ENCODE measurements around the gene CDCA4. TPM values are rescaled to one million over a fixed set of nuclear protein-coding genes. Genes with fewer than 3 reads are reported as not detected.
"Not testable (repeated sequence)": the region's sequence is repeated elsewhere in the genome, so short reads cannot be mapped to it uniquely, and the experiment has no call there.

The CDCA4 gene
- polyA plus RNA-seq, 1 donor from 2014 or later = 5.4 TPM

DNA sequence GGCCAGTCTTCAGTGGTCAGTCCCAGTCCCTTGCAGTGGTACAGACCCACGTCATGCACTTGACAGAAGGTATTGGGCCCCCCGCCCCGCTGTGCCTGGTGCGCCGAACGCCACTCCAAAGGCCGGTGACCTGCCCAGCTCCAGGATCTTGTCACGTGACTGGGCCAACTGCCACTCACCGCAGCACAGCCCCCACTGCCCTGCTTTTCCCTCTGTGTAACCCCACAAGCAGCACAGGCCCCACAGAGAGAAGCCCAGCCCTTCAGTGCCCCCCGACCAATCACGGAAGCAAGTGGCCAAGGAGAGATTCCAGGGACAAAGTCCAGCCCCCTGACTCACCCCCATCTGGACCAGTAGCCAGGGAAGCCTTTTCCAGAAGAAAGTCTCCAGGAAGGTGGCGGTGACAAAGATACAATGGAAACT lies 43.8 kb upstream of the CDCA4 start:
- Histone ChIP-seq H3K27ac (ENCODE audit: low read length) (no peak overlapping the region), H3K4me2 (ENCODE audit: low read length) (no peak overlapping the region), H3K27me3 (ENCODE audit: insufficient read depth, low read depth, low read length) (no peaks in the 10 kb centered on the region), H3K4me3 (ENCODE audit: low read length) (no peak overlapping the region), H3K9ac (ENCODE audit: low read length) (no peak overlapping the region), H4K20me1 (ENCODE audit: insufficient read depth) (no peaks in the 10 kb centered on the region), H3K79me2 (replicated peaks; ENCODE audit: insufficient read depth, low read length) (no peaks in the 10 kb centered on the region), H3F3A (ENCODE audit: insufficient read depth, low read length, poor library complexity, severe bottlenecking) (no peaks in the 10 kb centered on the region), H3K9me3 (ENCODE audit: low read length) (no peaks in the 10 kb centered on the region), H2AFZ (ENCODE audit: low read depth, low read length) (no peak overlapping the region), H3K36me3 (ENCODE audit: insufficient read depth, low read length) (no peaks in the 10 kb centered on the region), H3K9me2 (ENCODE audit: insufficient read depth, low read length) (no peaks in the 10 kb centered on the region)
- TF ChIP-seq MXI1 (conservative IDR thresholded peaks at IDR 0.05; ENCODE audit: poor library complexity, severe bottlenecking) (no peak), SMC3 (conservative IDR thresholded peaks at IDR 0.05; ENCODE audit: poor library complexity) (no peak), TAF1 (IDR thresholded peaks at IDR 0.05; ENCODE audit: low read depth) (no peak), POLR2AphosphoS5 (IDR thresholded peaks at IDR 0.05) (no peak), EZH2 (IDR thresholded peaks at IDR 0.05; ENCODE audit: borderline replicate concordance, insufficient read depth, low read length, poor library complexity, severe bottlenecking) (no peak), CTCF (IDR thresholded peaks at IDR 0.05; ENCODE audit: poor library complexity, severe bottlenecking) (no peak), EP300 (conservative IDR thresholded peaks at IDR 0.05; ENCODE audit: poor library complexity, severe bottlenecking) (no peak), RAD21 (conservative IDR thresholded peaks at IDR 0.05) (no peak)
- TF ChIP-seq, protein P1, sequence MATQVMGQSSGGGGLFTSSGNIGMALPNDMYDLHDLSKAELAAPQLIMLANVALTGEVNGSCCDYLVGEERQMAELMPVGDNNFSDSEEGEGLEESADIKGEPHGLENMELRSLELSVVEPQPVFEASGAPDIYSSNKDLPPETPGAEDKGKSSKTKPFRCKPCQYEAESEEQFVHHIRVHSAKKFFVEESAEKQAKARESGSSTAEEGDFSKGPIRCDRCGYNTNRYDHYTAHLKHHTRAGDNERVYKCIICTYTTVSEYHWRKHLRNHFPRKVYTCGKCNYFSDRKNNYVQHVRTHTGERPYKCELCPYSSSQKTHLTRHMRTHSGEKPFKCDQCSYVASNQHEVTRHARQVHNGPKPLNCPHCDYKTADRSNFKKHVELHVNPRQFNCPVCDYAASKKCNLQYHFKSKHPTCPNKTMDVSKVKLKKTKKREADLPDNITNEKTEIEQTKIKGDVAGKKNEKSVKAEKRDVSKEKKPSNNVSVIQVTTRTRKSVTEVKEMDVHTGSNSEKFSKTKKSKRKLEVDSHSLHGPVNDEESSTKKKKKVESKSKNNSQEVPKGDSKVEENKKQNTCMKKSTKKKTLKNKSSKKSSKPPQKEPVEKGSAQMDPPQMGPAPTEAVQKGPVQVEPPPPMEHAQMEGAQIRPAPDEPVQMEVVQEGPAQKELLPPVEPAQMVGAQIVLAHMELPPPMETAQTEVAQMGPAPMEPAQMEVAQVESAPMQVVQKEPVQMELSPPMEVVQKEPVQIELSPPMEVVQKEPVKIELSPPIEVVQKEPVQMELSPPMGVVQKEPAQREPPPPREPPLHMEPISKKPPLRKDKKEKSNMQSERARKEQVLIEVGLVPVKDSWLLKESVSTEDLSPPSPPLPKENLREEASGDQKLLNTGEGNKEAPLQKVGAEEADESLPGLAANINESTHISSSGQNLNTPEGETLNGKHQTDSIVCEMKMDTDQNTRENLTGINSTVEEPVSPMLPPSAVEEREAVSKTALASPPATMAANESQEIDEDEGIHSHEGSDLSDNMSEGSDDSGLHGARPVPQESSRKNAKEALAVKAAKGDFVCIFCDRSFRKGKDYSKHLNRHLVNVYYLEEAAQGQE (IDR thresholded peaks at IDR 0.05; ENCODE audit: borderline replicate concordance) = no peak

GRCh38 chr14:105064001-105064400 lies 43.1 kb upstream of the CDCA4 start:
- Histone ChIP-seq H3K9me2 (ENCODE audit: insufficient read depth, low read length) (no peaks in the 10 kb centered on the region), H3F3A (ENCODE audit: insufficient read depth, low read length, poor library complexity, severe bottlenecking) (no peaks in the 10 kb centered on the region), H3K9me3 (ENCODE audit: low read length) (no peaks in the 10 kb centered on the region), H3K4me3 (ENCODE audit: low read length) (no peak overlapping the region), H4K20me1 (ENCODE audit: insufficient read depth) (no peaks in the 10 kb centered on the region), H3K36me3 (ENCODE audit: insufficient read depth, low read length) (no peaks in the 10 kb centered on the region), H3K79me2 (replicated peaks; ENCODE audit: insufficient read depth, low read length) (no peaks in the 10 kb centered on the region), H3K9ac (ENCODE audit: low read length) (no peak overlapping the region), H3K27ac (ENCODE audit: low read length) (no peak overlapping the region), H3K27me3 (ENCODE audit: insufficient read depth, low read depth, low read length) (no peaks in the 10 kb centered on the region), H2AFZ (ENCODE audit: low read depth, low read length) (no peak overlapping the region), H3K4me2 (ENCODE audit: low read length) (no peak overlapping the region)
- TF ChIP-seq POLR2AphosphoS5 (IDR thresholded peaks at IDR 0.05) (no peak), MXI1 (conservative IDR thresholded peaks at IDR 0.05; ENCODE audit: poor library complexity, severe bottlenecking) (no peak), CTCF (IDR thresholded peaks at IDR 0.05; ENCODE audit: poor library complexity, severe bottlenecking) (no peak), EZH2 (IDR thresholded peaks at IDR 0.05; ENCODE audit: borderline replicate concordance, insufficient read depth, low read length, poor library complexity, severe bottlenecking) (no peak), SMC3 (conservative IDR thresholded peaks at IDR 0.05; ENCODE audit: poor library complexity) (no peak), EP300 (conservative IDR thresholded peaks at IDR 0.05; ENCODE audit: poor library complexity, severe bottlenecking) (no peak), RAD21 (conservative IDR thresholded peaks at IDR 0.05) (no peak)
- TF ChIP-seq, protein P1 (IDR thresholded peaks at IDR 0.05; ENCODE audit: borderline replicate concordance) = no peak

GRCh38 chr14:105063506-105063905 lies 42.6 kb upstream of the CDCA4 start:
- H3K9me3 ChIP-seq (ENCODE audit: low read length); H2AFZ ChIP-seq (ENCODE audit: low read depth, low read length); H3K4me2 ChIP-seq (ENCODE audit: low read length); H4K20me1 ChIP-seq (ENCODE audit: insufficient read depth); H3K36me3 ChIP-seq (ENCODE audit: insufficient read depth, low read length); H3K79me2 ChIP-seq (replicated peaks; ENCODE audit: insufficient read depth, low read length); H3F3A ChIP-seq (ENCODE audit: insufficient read depth, low read length, poor library complexity, severe bottlenecking); H3K9ac ChIP-seq (ENCODE audit: low read length); H3K27me3 ChIP-seq (ENCODE audit: insufficient read depth, low read depth, low read length); H3K27ac ChIP-seq (ENCODE audit: low read length); H3K4me3 ChIP-seq (ENCODE audit: low read length); H3K9me2 ChIP-seq (ENCODE audit: insufficient read depth, low read length): not testable (repeated sequence)

Measured in neural cell (in vitro differentiated cells).